Progenitor cell of endocrine pancreas (in vitro differentiated cells): ENCODE measurements around the gene ARHGAP26. TPM values are rescaled to one million over a fixed set of nuclear protein-coding genes. Genes with fewer than 3 reads are reported as not detected.

Experiments used
- DNase-seq: peaks from one replicate; pipeline ENCODE4 v3.0.0; 2021; ENCODE audit warnings: low spot score; ENCODE audit not compliant: unreplicated experiment
- H3K27ac Mint-ChIP-seq: 2 replicates; pipeline ENCODE4 v1.8.0; 2021; ENCODE audit warnings: mild to moderate bottlenecking, moderate library complexity, mixed read lengths
- H3K27me3 Mint-ChIP-seq: 2 replicates; pipeline ENCODE4 v1.8.0; 2021; ENCODE audit warnings: mixed read lengths
- H3K36me3 Mint-ChIP-seq: 2 replicates; pipeline ENCODE4 v1.8.0; 2022; ENCODE audit warnings: mixed read lengths; ENCODE audit not compliant: insufficient read depth
- H3K4me1 Mint-ChIP-seq: 2 replicates; pipeline ENCODE4 v1.8.0; 2021; ENCODE audit warnings: low read depth, mixed read lengths
- H3K4me3 Mint-ChIP-seq: 2 replicates; pipeline ENCODE4 v1.8.0; 2021; ENCODE audit warnings: low read depth, mild to moderate bottlenecking, moderate library complexity, mixed read lengths
- H3K9me3 Mint-ChIP-seq: 2 replicates; pipeline ENCODE4 v1.8.0; 2021; ENCODE audit warnings: low read depth, mixed read lengths
- total RNA-seq: library from RNA; stranded (reverse); gene quantifications from 2 replicates; pipeline ENCODE4 v1.2.1, GENCODE V29; 2021
- TF ChIP-seq, protein P1 (sequence below): fragments of 200-600 bp; sonication (generic); IDR thresholded peaks from one replicate; pipeline ENCODE4 v1.5.0; 2021; ENCODE audit warnings: antibody characterized with exemption, mild to moderate bottlenecking; ENCODE audit not compliant: unreplicated experiment

Gene ARHGAP26
- total RNA-seq, 1 donor from 2014 or later: 21.3 TPM

DNA sequence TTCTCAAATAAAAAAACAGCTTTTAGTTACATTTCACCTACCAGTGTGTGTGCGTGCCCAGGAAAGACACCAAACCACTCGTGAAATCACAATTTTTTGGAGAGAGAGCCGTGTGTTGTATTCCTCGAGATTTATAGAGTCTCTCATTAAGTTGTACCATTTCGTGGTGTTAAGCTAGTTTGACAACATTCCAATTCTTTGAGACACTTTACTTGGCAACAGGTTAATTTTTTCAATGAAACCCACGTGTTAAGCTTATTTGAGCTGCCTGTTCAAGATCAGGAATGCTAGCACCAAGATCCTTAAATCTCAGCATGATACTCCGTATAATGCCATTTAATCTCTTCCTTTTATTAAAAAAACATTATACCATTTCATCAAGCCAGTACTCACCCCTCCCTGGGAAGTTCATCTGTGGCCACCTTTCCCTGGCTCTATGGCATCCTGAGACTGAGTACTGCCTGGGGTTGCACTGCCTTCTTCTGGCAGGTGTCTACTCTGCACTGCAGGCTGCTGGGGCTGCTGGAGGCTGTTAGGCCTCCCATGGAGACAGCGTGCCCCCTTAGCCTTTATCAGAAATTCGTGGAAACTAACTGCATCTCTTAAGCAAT lies 143.7 kb downstream of the ARHGAP26 start:
- DNase-seq: no peak
- Mint-ChIP-seq H3K36me3 (peaks cover 2% of the 10 kb centered on the region), H3K27ac (no peak overlapping the region), H3K4me3 (no peak overlapping the region), H3K9me3 (no peaks in the 10 kb centered on the region), H3K27me3 (no peaks in the 10 kb centered on the region), H3K4me1 (peaks cover 40% of the 10 kb centered on the region)
- TF ChIP-seq, protein P1, sequence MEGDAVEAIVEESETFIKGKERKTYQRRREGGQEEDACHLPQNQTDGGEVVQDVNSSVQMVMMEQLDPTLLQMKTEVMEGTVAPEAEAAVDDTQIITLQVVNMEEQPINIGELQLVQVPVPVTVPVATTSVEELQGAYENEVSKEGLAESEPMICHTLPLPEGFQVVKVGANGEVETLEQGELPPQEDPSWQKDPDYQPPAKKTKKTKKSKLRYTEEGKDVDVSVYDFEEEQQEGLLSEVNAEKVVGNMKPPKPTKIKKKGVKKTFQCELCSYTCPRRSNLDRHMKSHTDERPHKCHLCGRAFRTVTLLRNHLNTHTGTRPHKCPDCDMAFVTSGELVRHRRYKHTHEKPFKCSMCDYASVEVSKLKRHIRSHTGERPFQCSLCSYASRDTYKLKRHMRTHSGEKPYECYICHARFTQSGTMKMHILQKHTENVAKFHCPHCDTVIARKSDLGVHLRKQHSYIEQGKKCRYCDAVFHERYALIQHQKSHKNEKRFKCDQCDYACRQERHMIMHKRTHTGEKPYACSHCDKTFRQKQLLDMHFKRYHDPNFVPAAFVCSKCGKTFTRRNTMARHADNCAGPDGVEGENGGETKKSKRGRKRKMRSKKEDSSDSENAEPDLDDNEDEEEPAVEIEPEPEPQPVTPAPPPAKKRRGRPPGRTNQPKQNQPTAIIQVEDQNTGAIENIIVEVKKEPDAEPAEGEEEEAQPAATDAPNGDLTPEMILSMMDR: peak; percentile 25

DNA sequence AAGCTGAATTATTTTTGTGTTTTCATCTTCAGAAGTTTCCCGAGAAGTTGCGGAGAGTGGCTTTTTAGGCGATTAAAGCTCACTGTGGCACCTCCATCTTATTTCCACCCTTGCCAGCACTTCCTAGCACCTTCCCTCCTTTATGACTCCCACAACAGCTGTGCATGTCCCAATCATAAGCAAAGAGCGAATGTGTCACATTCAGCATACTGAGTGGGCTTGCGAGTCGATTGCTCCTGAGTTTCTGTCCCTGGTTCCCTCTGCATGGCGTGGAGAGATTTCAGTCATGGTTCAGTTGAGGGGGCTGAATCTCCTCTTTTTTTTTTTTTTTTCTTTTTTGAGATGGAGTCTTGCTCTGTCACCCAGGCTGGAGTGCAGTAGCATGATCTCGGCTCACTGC lies 144.9 kb downstream of the ARHGAP26 start:
- no peak for DNase-seq
- Mint-ChIP-seq H3K4me1 (peaks cover 36% of the 10 kb centered on the region), H3K9me3 (no peaks in the 10 kb centered on the region), H3K4me3 (no peak overlapping the region), H3K27ac (no peak overlapping the region), H3K27me3 (no peaks in the 10 kb centered on the region), H3K36me3 (peaks cover 2% of the 10 kb centered on the region)
- TF ChIP-seq, protein P1: no peak

DNA sequence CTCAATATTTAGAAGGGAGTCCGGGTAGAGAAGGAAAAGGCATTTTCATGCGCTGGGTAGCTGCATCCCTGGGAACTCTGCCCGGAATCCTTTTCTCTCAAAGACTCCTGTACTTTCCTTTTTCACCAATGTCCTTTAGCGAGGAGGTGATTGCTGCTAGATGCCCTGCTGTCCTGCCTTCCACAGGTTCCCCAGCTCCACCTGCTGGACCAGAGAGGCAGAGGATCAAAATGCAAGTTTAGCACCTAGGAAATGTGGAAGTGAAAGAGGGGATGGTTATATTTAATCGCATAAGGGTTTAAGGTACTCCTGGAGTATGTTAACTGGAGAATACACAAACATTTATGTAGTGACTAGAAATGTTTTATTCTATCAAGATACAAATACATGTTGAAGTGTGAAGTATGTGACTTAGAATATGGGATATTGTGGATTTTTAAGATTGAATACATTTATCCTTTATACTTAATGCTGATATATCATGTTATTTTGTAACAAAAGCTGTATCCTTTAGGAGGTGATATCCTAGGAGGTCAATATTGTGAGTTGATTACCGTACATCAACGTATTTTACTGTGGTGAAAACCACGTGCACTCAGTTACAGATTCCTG lies 145.7 kb downstream of the ARHGAP26 start:
- TF ChIP-seq, protein P1: peak; percentile 76
- Mint-ChIP-seq H3K4me3 (no peak overlapping the region), H3K27ac (no peak overlapping the region), H3K4me1 (peaks cover 43% of the 10 kb centered on the region), H3K36me3 (peaks cover 2% of the 10 kb centered on the region), H3K27me3 (no peaks in the 10 kb centered on the region), H3K9me3 (no peaks in the 10 kb centered on the region)
- DNase-seq: peak; percentile 31

DNA sequence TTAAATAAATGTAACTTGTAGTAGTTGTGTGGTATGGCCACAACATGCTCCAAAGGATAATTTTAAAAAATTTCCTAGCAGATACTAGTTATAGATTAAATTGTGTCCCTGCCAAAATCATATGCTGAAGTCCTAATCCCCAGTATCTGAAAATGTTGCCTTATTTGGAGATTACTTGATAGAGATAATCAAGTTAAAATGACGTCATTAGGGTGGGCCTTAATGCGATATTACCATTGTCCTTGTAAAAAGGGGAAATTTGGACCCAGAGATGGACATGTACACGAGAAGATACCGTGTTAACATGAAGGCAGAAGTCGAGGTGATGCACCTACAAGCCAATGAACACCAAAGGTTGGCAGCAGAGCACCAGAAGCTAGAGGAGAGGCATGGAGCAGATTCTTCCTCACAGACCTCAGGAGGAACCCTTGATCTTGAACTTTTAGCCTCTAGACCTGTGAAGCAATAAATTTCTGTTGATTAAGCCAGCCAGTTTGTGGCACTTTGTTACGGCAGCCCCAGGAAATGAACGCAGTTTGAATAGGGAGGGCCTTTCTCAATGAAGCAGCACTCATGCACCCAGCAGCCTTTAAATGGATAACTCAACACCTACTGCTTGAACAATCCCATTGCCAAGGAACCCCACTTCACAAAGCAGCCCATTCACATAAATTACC lies 148.9 kb downstream of the ARHGAP26 start:
- Mint-ChIP-seq H3K36me3 (no peaks in the 10 kb centered on the region), H3K4me1 (peaks cover 30% of the 10 kb centered on the region), H3K4me3 (no peak overlapping the region), H3K27me3 (no peaks in the 10 kb centered on the region), H3K9me3 (no peaks in the 10 kb centered on the region), H3K27ac (no peak overlapping the region)
- TF ChIP-seq, protein P1: no peak
- no peak for DNase-seq

DNA sequence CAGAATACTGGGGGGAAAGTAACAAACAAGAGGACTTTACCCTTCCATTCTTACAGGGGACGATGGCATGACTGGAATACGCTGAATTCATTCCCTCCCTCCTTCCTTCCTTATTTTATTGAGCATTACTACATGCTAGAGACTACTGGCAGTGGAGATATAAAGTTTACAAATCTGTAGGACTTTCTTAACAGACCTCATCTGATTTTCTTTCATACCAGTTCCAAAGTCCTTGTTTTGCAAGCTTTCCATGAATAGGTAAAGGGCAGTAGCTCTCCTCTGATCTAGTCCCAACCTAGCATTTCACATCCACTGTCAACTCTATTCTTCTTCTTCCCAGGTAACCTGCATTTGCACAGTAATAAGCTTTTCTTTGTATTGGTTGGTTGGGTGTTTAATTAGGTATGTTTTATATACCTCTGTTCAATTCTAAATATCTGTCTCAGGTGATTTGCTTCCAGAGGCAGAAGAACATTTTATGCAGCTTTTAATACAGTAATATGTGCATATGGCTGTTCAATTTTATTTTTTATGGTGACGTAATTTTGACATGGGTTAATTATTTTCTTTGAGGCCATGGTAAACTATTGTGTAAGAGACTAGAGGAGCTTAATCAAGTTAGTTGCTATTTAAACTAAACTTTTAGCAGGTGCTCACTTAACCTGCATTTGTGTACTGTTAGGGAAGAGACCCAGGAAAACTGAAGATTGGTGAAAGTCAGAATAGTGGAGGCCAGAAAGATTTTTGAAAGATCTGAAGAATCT lies 150.9 kb downstream of the ARHGAP26 start:
- TF ChIP-seq, protein P1: no peak
- DNase-seq: no peak
- H3K27ac Mint-ChIP-seq: no peak overlapping the region
- peaks cover 27% of the 10 kb centered on the region for H3K4me1 Mint-ChIP-seq
- H3K27me3 Mint-ChIP-seq: no peaks in the 10 kb centered on the region
- no peaks in the 10 kb centered on the region for H3K36me3 Mint-ChIP-seq
- H3K9me3 Mint-ChIP-seq: no peaks in the 10 kb centered on the region
- H3K4me3 Mint-ChIP-seq: no peak overlapping the region
